HepG2 (cell line): ENCODE data around the gene WSCD1. TPM values are rescaled to one million over a fixed set of nuclear protein-coding genes. Genes with fewer than 3 reads are reported as not detected.

ENCODE experiments used
- ATAC-seq: fragments of 200-7000 bp; cut with Tn5 transposase; 3 replicates; pipeline ENCODE4 v1.9.1; 2020; ENCODE audit warnings: mild to moderate bottlenecking, moderate library complexity
- BruUV-seq: library from RNA; stranded (reverse); fragments of 400-500 nt; replicated peaks from 2 replicates; lab custom pipeline; 2021; lab: Mats Ljungman, UMichigan
- CTCF ChIA-PET: fragments of 300-600 bp; formaldehyde crosslinking; extraction: SDS; loops from one replicate; lab custom pipeline; 2021; ENCODE audit warnings: low total read pairs, inconsistent platforms, low intra/inter-chr PET ratio; lab: Yijun Ruan, JAX
- POLR2A ChIA-PET: fragments of 350-600 bp; sonication (Branson Sonifier 250); formaldehyde crosslinking; loops from one replicate; lab custom pipeline; 2020; ENCODE audit warnings: antibody characterized with exemption, inconsistent platforms; lab: Yijun Ruan, JAX
- DNase-seq: peaks from one replicate; pipeline ENCODE4 v3.0.0-alpha.2; 2015; ENCODE audit warnings: low spot score
- FAIRE-seq: peaks from 3 replicates; lab custom pipeline; 2011; peaks lifted over from hg19 to GRCh38; lab: Jason Lieb, UNC
- H2AFZ ChIP-seq: one replicate; pipeline ENCODE4 v1.6.1; 2011; ENCODE audit warnings: low read length, inconsistent platforms
- H3K27ac ChIP-seq: fragments of 300-600 bp; 3 replicates; pipeline ENCODE4 v1.8.0; 2011; ENCODE audit warnings: mixed run types, mild to moderate bottlenecking, mixed read lengths, low read length, inconsistent platforms; ENCODE audit not compliant: insufficient read depth; ENCODE audit errors: extremely low read length
- H3K27me3 ChIP-seq, 2 experiments: fragments of 200-600 bp in 1 of 2; 2 replicates in 1 of 2; 3 replicates in 1 of 2; pipeline versions ENCODE4 v1.6.0 to v1.8.0; 2011; ENCODE audit warnings: low read length in 2 of 2, mild to moderate bottlenecking in 2 of 2, moderate library complexity in 2 of 2, inconsistent platforms in 1 of 2; ENCODE audit not compliant: insufficient read depth in 2 of 2, control insufficient read depth in 1 of 2
- H3K36me3 ChIP-seq, 2 experiments: fragments of 200-600 bp in 1 of 2; replicated peaks in 1 of 2; 2 replicates in 1 of 2; 3 replicates in 1 of 2; pipeline versions ENCODE4 v1.5.1 to v1.8.0; 2011; ENCODE audit warnings: low read length in 2 of 2, inconsistent platforms in 1 of 2; ENCODE audit not compliant: insufficient read depth in 2 of 2, control insufficient read depth in 1 of 2
- H3K4me1 ChIP-seq: 2 replicates; pipeline ENCODE4 v1.5.1; 2012; ENCODE audit warnings: low read length, inconsistent platforms; ENCODE audit not compliant: insufficient read depth
- H3K4me2 ChIP-seq: 2 replicates; pipeline ENCODE4 v1.6.0; 2011; ENCODE audit warnings: low read depth, low read length, inconsistent platforms
- H3K4me3 ChIP-seq, 3 experiments: fragments of 200-600 bp in 1 of 3; sonication (generic), shearing (Covaris generic) in 1 of 3; replicated peaks in 1 of 3; 2 replicates each; pipeline ENCODE4 v1.5.1; 2011 to 2016; ENCODE audit warnings: low read length in 3 of 3, inconsistent platforms in 2 of 3, low read depth in 2 of 3, mild to moderate bottlenecking in 2 of 3, control low read depth in 1 of 3, mixed read lengths in 1 of 3; ENCODE audit not compliant: insufficient read depth in 1 of 3
- H3K79me2 ChIP-seq: one replicate; pipeline ENCODE4 v1.6.1; 2011; ENCODE audit warnings: low read length, inconsistent platforms; ENCODE audit not compliant: insufficient read depth
- H3K9ac ChIP-seq: 2 replicates; pipeline ENCODE4 v1.6.0; 2011; ENCODE audit warnings: mild to moderate bottlenecking, low read depth, low read length, inconsistent platforms; ENCODE audit not compliant: insufficient read depth
- H3K9me3 ChIP-seq: 2 replicates; pipeline ENCODE4 v1.5.1; 2012; ENCODE audit warnings: mild to moderate bottlenecking, low read length
- H4K20me1 ChIP-seq: 2 replicates; pipeline ENCODE4 v1.6.0; 2011; ENCODE audit warnings: inconsistent platforms, mild to moderate bottlenecking, low read length, moderate library complexity; ENCODE audit not compliant: insufficient read depth
- CREB1 ChIP-seq, 2 experiments: fragments of 450-650 bp in 1 of 2; IDR thresholded peaks; 2 replicates each; pipeline ENCODE4 v1.6.1; 2016 to 2017; ENCODE audit warnings: control low read depth in 1 of 2, mild to moderate bottlenecking in 1 of 2, missing compliant biosample characterization in 1 of 2, missing genetic modification characterization in 1 of 2
- NFAT5 ChIP-seq: sonication (generic); formaldehyde crosslinking; IDR thresholded peaks from 2 replicates; pipeline ENCODE4 v1.4.0; 2020; ENCODE audit warnings: missing genetic modification reagents
- ONECUT2 ChIP-seq: sonication (generic); formaldehyde crosslinking; IDR thresholded peaks from 2 replicates; pipeline ENCODE4 v1.4.0; 2020; ENCODE audit warnings: missing genetic modification reagents
- POLR2A ChIP-seq, 2 experiments: IDR thresholded peaks; 2 replicates each; pipeline ENCODE4 v1.6.1; 2011; ENCODE audit warnings: low read depth in 2 of 2, low read length in 2 of 2, mild to moderate bottlenecking in 1 of 2, moderate library complexity in 1 of 2; ENCODE audit not compliant: insufficient read depth in 1 of 2
- POLR2AphosphoS5 ChIP-seq: IDR thresholded peaks from 2 replicates; pipeline ENCODE4 v1.6.1; 2012; ENCODE audit warnings: low read depth, low read length
- RBAK ChIP-seq: sonication (generic); formaldehyde crosslinking; IDR thresholded peaks from 2 replicates; pipeline ENCODE4 v1.5.1; 2020; ENCODE audit warnings: mild to moderate bottlenecking, missing genetic modification reagents
- ZNF549 ChIP-seq: sonication (generic); formaldehyde crosslinking; IDR thresholded peaks from 2 replicates; pipeline ENCODE4 v1.5.0; 2020; ENCODE audit warnings: missing genetic modification reagents
- ZNF639 ChIP-seq: conservative IDR thresholded peaks from 2 replicates; pipeline ENCODE4 v1.6.1; 2018; ENCODE audit warnings: missing genetic modification reagents
- WGBS: methylation state at CpG from one replicate; pipeline ENCODE4 v1.1.6; 2017; ENCODE audit warnings: low lambda C conversion rate; 5-methylcytosine and 5-hydroxymethylcytosine counted together
- in situ Hi-C: cut with HindIII; loops from 2 replicates; pipeline ENCODE4 v1.10.0; 2017; ENCODE audit warnings: low pct_unique_long_range_greater_than_20kb; ENCODE audit not compliant: extremely low pct_ligation_motif_present
- intact Hi-C: fragments of 100-400 bp; cut with micrococcal nuclease; formaldehyde crosslinking; loops from one replicate; pipeline ENCODE4 v1.10.0; 2022; ENCODE audit not compliant: unreplicated experiment
- polyA plus RNA-seq, 8 experiments: library from polyadenylated mRNA; depleted of rRNA in 3 of 8; stranded (reverse) in 7 of 8; unstranded in 1 of 8; fragments of >200 nt; fragmentation: Illumina TruSeq in 4 of 8; extraction: Trizol in 4 of 8; gene quantifications; 2 replicates each; pipeline versions ENCODE4 v1.2.1 to v1.2.3, GENCODE V29; 2011 to 2016; ENCODE audit warnings: low read depth in 4 of 8, missing spikeins in 1 of 8, mixed read lengths in 1 of 8; ENCODE audit not compliant: insufficient read depth in 1 of 8
- total RNA-seq, 5 experiments: library from RNA; depleted of rRNA; stranded (reverse); fragments of >200 nt; fragmentation: Illumina TruSeq; extraction: Trizol; gene quantifications; 2 replicates each; pipeline ENCODE4 v1.2.3, GENCODE V29; 2016; ENCODE audit warnings: low read depth in 1 of 5
- TF ChIP-seq, protein P1 (sequence below): sonication (generic); formaldehyde crosslinking; IDR thresholded peaks from 2 replicates; pipeline ENCODE4 v1.5.0; 2020; ENCODE audit warnings: missing genetic modification reagents
- TF ChIP-seq, protein P2 (sequence below): sonication (generic); formaldehyde crosslinking; IDR thresholded peaks from 2 replicates; pipeline ENCODE4 v1.4.0; 2020; ENCODE audit warnings: missing genetic modification reagents; ENCODE audit errors: not compliant biosample characterization
- TF ChIP-seq, protein P3 (sequence below): sonication (generic); formaldehyde crosslinking; IDR thresholded peaks from 2 replicates; pipeline ENCODE4 v1.5.1; 2020; ENCODE audit warnings: mild to moderate bottlenecking, missing genetic modification reagents, moderate library complexity

Gene WSCD1
- total and polyA plus RNA-seq, 2 of the 13 experiments (the other 11 are each of a cell fraction or from before 2014, with no cell fraction given) = 0.24 to 2.7 TPM

DNA sequence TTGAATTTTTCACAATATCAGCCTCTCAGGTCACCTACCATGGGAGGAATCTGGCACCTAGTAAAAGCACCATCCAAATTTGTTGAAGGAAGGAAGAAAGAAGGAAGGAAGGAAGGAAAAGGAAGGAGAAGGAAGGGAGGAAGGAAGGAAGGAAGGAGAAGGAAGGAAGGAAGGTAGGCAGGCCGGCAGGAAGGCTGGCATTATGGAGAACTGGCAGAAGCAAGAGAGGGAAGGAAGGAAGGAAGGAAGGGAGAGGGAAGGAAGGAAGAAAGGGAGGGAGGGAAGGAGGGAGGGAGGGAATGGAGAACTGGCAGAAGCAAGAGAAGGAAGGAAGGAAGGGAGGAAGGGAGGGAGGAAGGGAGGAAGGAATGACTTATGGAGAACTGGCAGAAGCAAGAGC, 24.3 kb downstream of the WSCD1 start (continued):
- TF ChIP-seq ONECUT2 (CRISPR knock-in tag) = no peak
- TF ChIP-seq, protein P1, sequence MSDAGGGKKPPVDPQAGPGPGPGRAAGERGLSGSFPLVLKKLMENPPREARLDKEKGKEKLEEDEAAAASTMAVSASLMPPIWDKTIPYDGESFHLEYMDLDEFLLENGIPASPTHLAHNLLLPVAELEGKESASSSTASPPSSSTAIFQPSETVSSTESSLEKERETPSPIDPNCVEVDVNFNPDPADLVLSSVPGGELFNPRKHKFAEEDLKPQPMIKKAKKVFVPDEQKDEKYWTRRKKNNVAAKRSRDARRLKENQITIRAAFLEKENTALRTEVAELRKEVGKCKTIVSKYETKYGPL = no peak

DNA sequence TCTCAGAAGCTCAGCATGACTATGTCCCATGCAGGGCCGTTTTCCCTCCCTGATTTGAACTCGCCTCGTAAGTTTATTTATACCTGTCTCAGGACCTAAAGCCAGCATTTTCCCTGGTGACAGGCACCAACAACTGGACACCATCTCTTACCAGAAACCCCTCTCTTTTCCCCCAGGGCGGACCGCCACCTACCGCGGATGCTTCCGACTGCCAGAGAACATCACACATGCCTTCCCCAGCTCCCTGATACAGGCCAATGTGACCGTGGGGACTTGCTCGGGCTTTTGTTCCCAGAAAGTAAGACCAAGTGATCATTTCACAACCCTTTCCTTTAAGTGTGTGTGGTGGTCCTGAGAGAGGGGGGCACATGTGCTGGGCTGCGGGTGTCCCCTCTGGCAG, 24.7 kb downstream of the WSCD1 start:
- Histone ChIP-seq H2AFZ (no peak overlapping the region), H3K36me3 (no peaks in the 10 kb centered on the region), H3K79me2 (no peaks in the 10 kb centered on the region), H3K27me3 (peaks cover 4% of the 10 kb centered on the region in 2 experiments; a peak in 2 of 5 replicates), H3K27ac (no peak overlapping the region), H3K9ac (no peak overlapping the region), H3K9me3 (no peaks in the 10 kb centered on the region), H3K4me1 (no peaks in the 10 kb centered on the region), H4K20me1 (no peaks in the 10 kb centered on the region), H3K4me2 (no peak overlapping the region), H3K4me3 (no peak overlapping the region)
- BruUV-seq = no TSS peak
- CTCF ChIA-PET = no interaction called here
- ATAC-seq = no peak
- POLR2A ChIA-PET = no interaction called here
- no peak for DNase-seq
- FAIRE-seq = no peak
- in situ Hi-C loops = no loop called here
- intact Hi-C loops = no loop called here
- WGBS = 45% methylated on average over 11 of the region's 11 CpGs
- TF ChIP-seq CREB1 (IDR thresholded peaks at IDR 0.05) (no peak), CREB1 (CRISPR knock-in tag; IDR thresholded peaks at IDR 0.05) (no peak), NFAT5 (no peak), ZNF639 (no peak), RBAK (CRISPR knock-in tag) (no peak), ZNF549 (CRISPR knock-in tag) (no peak), POLR2AphosphoS5 (no peak), POLR2A (IDR thresholded peaks at IDR 0.05; ENCODE audit: insufficient read depth in 1 of 2, low read depth in 2 of 2, low read length in 2 of 2) (no peak)
- TF ChIP-seq, protein P2, sequence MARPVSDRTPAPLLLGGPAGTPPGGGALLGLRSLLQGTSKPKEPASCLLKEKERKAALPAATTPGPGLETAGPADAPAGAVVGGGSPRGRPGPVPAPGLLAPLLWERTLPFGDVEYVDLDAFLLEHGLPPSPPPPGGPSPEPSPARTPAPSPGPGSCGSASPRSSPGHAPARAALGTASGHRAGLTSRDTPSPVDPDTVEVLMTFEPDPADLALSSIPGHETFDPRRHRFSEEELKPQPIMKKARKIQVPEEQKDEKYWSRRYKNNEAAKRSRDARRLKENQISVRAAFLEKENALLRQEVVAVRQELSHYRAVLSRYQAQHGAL (CRISPR knock-in tag) = no peak
- TF ChIP-seq, protein P3, sequence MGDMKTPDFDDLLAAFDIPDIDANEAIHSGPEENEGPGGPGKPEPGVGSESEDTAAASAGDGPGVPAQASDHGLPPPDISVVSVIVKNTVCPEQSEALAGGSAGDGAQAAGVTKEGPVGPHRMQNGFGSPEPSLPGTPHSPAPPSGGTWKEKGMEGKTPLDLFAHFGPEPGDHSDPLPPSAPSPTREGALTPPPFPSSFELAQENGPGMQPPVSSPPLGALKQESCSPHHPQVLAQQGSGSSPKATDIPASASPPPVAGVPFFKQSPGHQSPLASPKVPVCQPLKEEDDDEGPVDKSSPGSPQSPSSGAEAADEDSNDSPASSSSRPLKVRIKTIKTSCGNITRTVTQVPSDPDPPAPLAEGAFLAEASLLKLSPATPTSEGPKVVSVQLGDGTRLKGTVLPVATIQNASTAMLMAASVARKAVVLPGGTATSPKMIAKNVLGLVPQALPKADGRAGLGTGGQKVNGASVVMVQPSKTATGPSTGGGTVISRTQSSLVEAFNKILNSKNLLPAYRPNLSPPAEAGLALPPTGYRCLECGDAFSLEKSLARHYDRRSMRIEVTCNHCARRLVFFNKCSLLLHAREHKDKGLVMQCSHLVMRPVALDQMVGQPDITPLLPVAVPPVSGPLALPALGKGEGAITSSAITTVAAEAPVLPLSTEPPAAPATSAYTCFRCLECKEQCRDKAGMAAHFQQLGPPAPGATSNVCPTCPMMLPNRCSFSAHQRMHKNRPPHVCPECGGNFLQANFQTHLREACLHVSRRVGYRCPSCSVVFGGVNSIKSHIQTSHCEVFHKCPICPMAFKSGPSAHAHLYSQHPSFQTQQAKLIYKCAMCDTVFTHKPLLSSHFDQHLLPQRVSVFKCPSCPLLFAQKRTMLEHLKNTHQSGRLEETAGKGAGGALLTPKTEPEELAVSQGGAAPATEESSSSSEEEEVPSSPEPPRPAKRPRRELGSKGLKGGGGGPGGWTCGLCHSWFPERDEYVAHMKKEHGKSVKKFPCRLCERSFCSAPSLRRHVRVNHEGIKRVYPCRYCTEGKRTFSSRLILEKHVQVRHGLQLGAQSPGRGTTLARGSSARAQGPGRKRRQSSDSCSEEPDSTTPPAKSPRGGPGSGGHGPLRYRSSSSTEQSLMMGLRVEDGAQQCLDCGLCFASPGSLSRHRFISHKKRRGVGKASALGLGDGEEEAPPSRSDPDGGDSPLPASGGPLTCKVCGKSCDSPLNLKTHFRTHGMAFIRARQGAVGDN (CRISPR knock-in tag) = no peak
